HEK293T (cell line): ENCODE measurements around the gene DHRS13.

ENCODE experiments used
- FOXA1 ChIP-seq: fragments of 450-650 bp; IDR thresholded peaks from 2 replicates; pipeline ENCODE4 v1.6.1; 2016; ENCODE audit warnings: mild to moderate bottlenecking
- FOXK2 ChIP-seq: fragments of 450-650 bp; IDR thresholded peaks from 2 replicates; pipeline ENCODE4 v1.6.1; 2016; ENCODE audit warnings: mild to moderate bottlenecking
- HDGF ChIP-seq: fragments of 450-650 bp; IDR thresholded peaks from 2 replicates; pipeline ENCODE4 v1.6.1; 2017; ENCODE audit warnings: antibody characterized with exemption, borderline replicate concordance
- LEF1 ChIP-seq: fragments of 450-650 bp; IDR thresholded peaks from 2 replicates; pipeline ENCODE4 v1.6.1; 2017; ENCODE audit warnings: mild to moderate bottlenecking, borderline replicate concordance
- TARDBP ChIP-seq: fragments of 450-650 bp; IDR thresholded peaks from 2 replicates; pipeline ENCODE4 v1.6.1; 2016
- ZNF384 ChIP-seq: fragments of 450-650 bp; IDR thresholded peaks from 2 replicates; pipeline ENCODE4 v1.6.1; 2016

GRCh38 chr17:28948873-28949184 lies 46.0 kb upstream of the DHRS13 start:
- TF ChIP-seq ZNF384 (no peak), TARDBP (no peak), FOXK2 (no peak), LEF1 (no peak), FOXA1 (no peak), HDGF (no peak)
